IMR-90 (cell line): ENCODE results near the gene HOXB1. TPM values are rescaled to one million over a fixed set of nuclear protein-coding genes. Genes with fewer than 3 reads are reported as not detected.
A peak's percentile ranks its signal among the peaks of the same experiment; 100 is the strongest.

Source experiments
- ATAC-seq: fragments of 200-7000 bp; cut with Tn5 transposase; 2 replicates; pipeline ENCODE4 v1.9.1; 2020; ENCODE audit warnings: low read depth, mild to moderate bottlenecking, moderate library complexity
- BruUV-seq: library from RNA; stranded (reverse); fragments of 400-500 nt; replicated peaks from 2 replicates; lab custom pipeline; 2021; lab: Mats Ljungman, UMichigan
- CTCF ChIA-PET: fragments of 300-600 bp; formaldehyde crosslinking; extraction: SDS; loops from one replicate; lab custom pipeline; 2021; ENCODE audit warnings: antibody characterized with exemption; lab: Yijun Ruan, JAX
- POLR2A ChIA-PET: fragments of 300-600 bp; sonication (Branson Sonifier 250); formaldehyde crosslinking; loops from one replicate; lab custom pipeline; 2022; ENCODE audit warnings: antibody characterized with exemption; ENCODE audit not compliant: unreplicated experiment; lab: Charles Lee
- DNase-seq: peaks from one replicate; pipeline ENCODE4 v3.0.0; 2013
- H2AFZ ChIP-seq: replicated peaks from 2 replicates; pipeline ENCODE3; 2013; ENCODE audit warnings: low read length, mild to moderate bottlenecking; ENCODE audit not compliant: poor library complexity
- H2AK5ac ChIP-seq: 2 replicates; pipeline ENCODE4 v1.6.1; 2013; ENCODE audit warnings: low read depth, low read length, inconsistent platforms
- H2AK9ac ChIP-seq: replicated peaks from 2 replicates; pipeline ENCODE3; 2013; ENCODE audit warnings: mild to moderate bottlenecking, low read depth, low read length, moderate library complexity; ENCODE audit not compliant: poor library complexity
- H2BK120ac ChIP-seq: 2 replicates; pipeline ENCODE4 v1.6.1; 2013; ENCODE audit warnings: low read depth, low read length, inconsistent platforms
- H2BK15ac ChIP-seq: 3 replicates; pipeline ENCODE4 v1.6.1; 2013; ENCODE audit warnings: low read depth, low read length, inconsistent platforms
- H2BK20ac ChIP-seq: 2 replicates; pipeline ENCODE4 v1.6.1; 2013; ENCODE audit warnings: low read depth, mild to moderate bottlenecking, inconsistent platforms, low read length, moderate library complexity
- H2BK5ac ChIP-seq: 2 replicates; pipeline ENCODE4 v1.6.1; 2013; ENCODE audit warnings: mild to moderate bottlenecking, low read depth, low read length, inconsistent platforms; ENCODE audit not compliant: poor library complexity, severe bottlenecking
- H3K14ac ChIP-seq: replicated peaks from 2 replicates; pipeline ENCODE4 v1.6.1; 2013; ENCODE audit warnings: low read depth, low read length, inconsistent platforms
- H3K18ac ChIP-seq: 2 replicates; pipeline ENCODE4 v1.6.1; 2013; ENCODE audit warnings: low read depth, low read length, control low read depth
- H3K23ac ChIP-seq: 2 replicates; pipeline ENCODE4 v1.6.1; 2013; ENCODE audit warnings: low read depth, low read length, inconsistent platforms
- H3K27ac ChIP-seq: 2 replicates; pipeline ENCODE4 v1.5.1; 2013; ENCODE audit warnings: mild to moderate bottlenecking, control low read depth, low read length; ENCODE audit not compliant: insufficient read depth
- H3K27me3 ChIP-seq: 2 replicates; pipeline ENCODE4 v1.6.1; 2013; ENCODE audit warnings: low read length; ENCODE audit not compliant: control insufficient read depth, insufficient read depth
- H3K36me3 ChIP-seq: 2 replicates; pipeline ENCODE4 v1.6.1; 2013; ENCODE audit warnings: low read length, mixed read lengths; ENCODE audit not compliant: control insufficient read depth, insufficient read depth
- H3K4ac ChIP-seq: 2 replicates; pipeline ENCODE4 v1.6.1; 2013; ENCODE audit warnings: low read depth, low read length, inconsistent platforms
- H3K4me1 ChIP-seq: 2 replicates; pipeline ENCODE4 v1.6.1; 2013; ENCODE audit warnings: low read length, mixed read lengths; ENCODE audit not compliant: control insufficient read depth, insufficient read depth
- H3K4me2 ChIP-seq: 2 replicates; pipeline ENCODE4 v1.6.1; 2013; ENCODE audit warnings: low read depth, mild to moderate bottlenecking, control low read depth, low read length, moderate library complexity
- H3K4me3 ChIP-seq: 2 replicates; pipeline ENCODE4 v1.5.1; 2013; ENCODE audit warnings: low read depth, mild to moderate bottlenecking, control low read depth, low read length, moderate library complexity; ENCODE audit not compliant: insufficient read depth
- H3K56ac ChIP-seq: 2 replicates; pipeline ENCODE4 v1.6.1; 2013; ENCODE audit warnings: low read length, inconsistent platforms; ENCODE audit not compliant: insufficient read depth; ENCODE audit errors: extremely low read depth
- H3K79me1 ChIP-seq, 2 experiments: 2 replicates each; pipeline ENCODE4 v1.6.1; 2013; ENCODE audit warnings: low read length in 2 of 2, inconsistent platforms in 1 of 2, low read depth in 1 of 2
- H3K9ac ChIP-seq: 2 replicates; pipeline ENCODE4 v1.6.1; 2013; ENCODE audit warnings: low read depth, low read length, control low read depth
- H3K9me1 ChIP-seq: 2 replicates; pipeline ENCODE4 v1.6.1; 2013; ENCODE audit warnings: low read length, inconsistent platforms; ENCODE audit not compliant: insufficient read depth
- H3K9me3 ChIP-seq: 2 replicates; pipeline ENCODE4 v1.6.1; 2013; ENCODE audit warnings: low read length; ENCODE audit not compliant: control insufficient read depth, insufficient read depth
- H4K20me1 ChIP-seq: 2 replicates; pipeline ENCODE4 v1.6.1; 2013; ENCODE audit warnings: low read length, inconsistent platforms; ENCODE audit not compliant: insufficient read depth
- H4K5ac ChIP-seq: 2 replicates; pipeline ENCODE4 v1.6.1; 2013; ENCODE audit warnings: mild to moderate bottlenecking, low read depth, low read length, control low read depth
- H4K8ac ChIP-seq, 2 experiments: 2 replicates each; pipeline ENCODE4 v1.6.1; 2013; ENCODE audit warnings: low read depth in 2 of 2, low read length in 2 of 2, control low read depth in 1 of 2, inconsistent platforms in 1 of 2
- H4K91ac ChIP-seq: 2 replicates; pipeline ENCODE4 v1.6.1; 2013; ENCODE audit warnings: low read depth, low read length, inconsistent platforms; ENCODE audit not compliant: insufficient read depth
- CEBPB ChIP-seq: IDR thresholded peaks from 2 replicates; pipeline ENCODE4 v1.6.1; 2012; ENCODE audit warnings: low read depth, low read length, improper control_type of control experiment
- CTCF ChIP-seq: conservative IDR thresholded peaks from 2 replicates; pipeline ENCODE4 v1.5.1; 2012; ENCODE audit warnings: mild to moderate bottlenecking, low read depth, low read length, improper control_type of control experiment
- FOS ChIP-seq: fragments of 150-350 bp; IDR thresholded peaks from 2 replicates; pipeline ENCODE4 v1.6.1; 2016; ENCODE audit warnings: low read depth, low read length
- MAZ ChIP-seq: IDR thresholded peaks from 2 replicates; pipeline ENCODE4 v1.6.1; 2012; ENCODE audit warnings: low read depth, mild to moderate bottlenecking, low read length, improper control_type of control experiment, moderate library complexity, borderline replicate concordance
- POLR2A ChIP-seq: IDR thresholded peaks from 2 replicates; pipeline ENCODE4 v1.6.1; 2012; ENCODE audit warnings: mild to moderate bottlenecking, low read depth, low read length
- RAD21 ChIP-seq: IDR thresholded peaks from 2 replicates; pipeline ENCODE4 v1.6.1; 2012; ENCODE audit warnings: low read length, improper control_type of control experiment
- RCOR1 ChIP-seq: IDR thresholded peaks from 2 replicates; pipeline ENCODE4 v1.6.1; 2012; ENCODE audit warnings: mild to moderate bottlenecking, low read length, improper control_type of control experiment; ENCODE audit not compliant: insufficient replicate concordance
- WGBS, 2 experiments: methylation state at CpG; one replicate each; pipeline versions ENCODE4 v1.1.5 to v1.1.7; 2013; ENCODE audit warnings: missing lambda C conversion rate in 2 of 2; ENCODE audit not compliant: insufficient read length in 1 of 2; ENCODE audit errors: extremely low coverage in 2 of 2; 5-methylcytosine and 5-hydroxymethylcytosine counted together
- dilution Hi-C: fragments of 300-500 bp; cut with HindIII; formaldehyde crosslinking; loops from one replicate; pipeline ENCODE4 v1.14.3; 2018; ENCODE audit warnings: low sequenced_read_pairs; ENCODE audit not compliant: unreplicated experiment
- in situ Hi-C: fragments of 300-500 bp; cut with MboI; formaldehyde crosslinking; loops from 3 replicates; pipeline ENCODE4 v1.14.3; 2019; ENCODE audit warnings: low sequenced_read_pairs, inconsistent platforms, mixed read lengths
- intact Hi-C: fragments of 100-400 bp; cut with micrococcal nuclease; formaldehyde crosslinking; loops from 2 replicates; pipeline ENCODE4 v1.10.0; 2022
- polyA plus RNA-seq, 3 experiments: library from polyadenylated mRNA; depleted of rRNA; stranded (reverse); fragments of >200 nt; gene quantifications; 2 replicates each; pipeline ENCODE4 v1.2.3, GENCODE V29; 2012; ENCODE audit warnings: low replicate concordance in 1 of 3
- total RNA-seq: library from RNA; depleted of rRNA; stranded (reverse); fragments of >200 nt; gene quantifications from 2 replicates; pipeline ENCODE4 v1.2.3, GENCODE V29; 2012
- TF ChIP-seq, protein P1 (sequence below): fragments of 150-350 bp; IDR thresholded peaks from 2 replicates; pipeline ENCODE4 v1.6.1; 2017; ENCODE audit warnings: mild to moderate bottlenecking, antibody characterized with exemption, low read length, low read depth

Gene HOXB1
- total and polyA plus RNA-seq, 2 of the 4 experiments (the other 2 are of a cell fraction), result not detected

GRCh38 chr17:48555258-48556228 is 24.7 kb upstream of the HOXB1 start:
- H4K91ac ChIP-seq, result peak overlapping the region; percentile 95
- H2AFZ ChIP-seq, result peak overlapping the region; percentile 59
- H3K56ac ChIP-seq, result peak overlapping the region; percentile 90
- H3K79me1 ChIP-seq, result no peaks in the 10 kb centered on the region; a peak in 1 of 4 replicates
- H3K4me2 ChIP-seq, result peak overlapping the region; percentile 92
- H3K18ac ChIP-seq, result peak overlapping the region; percentile 86
- peaks cover 56% of the 10 kb centered on the region for H3K4me1 ChIP-seq
- H3K9me1 ChIP-seq, result no peaks in the 10 kb centered on the region
- peak; percentile 99 for DNase-seq
- peak overlapping the region; percentile 98 for H3K4ac ChIP-seq
- H4K8ac ChIP-seq, result peak overlapping the region; percentile 62 to 87
- dilution Hi-C loops, result no loop called here
- POLR2A ChIA-PET, result interaction anchor here (0.5 to 1.7 kb wide), 9 partner anchors 9 to 74 kb away, joined by 3 to 8 read pairs (median 4); partner anchors contain the start of gene HOXB3
- intact Hi-C loops, result loop anchor here (2.0 kb wide), 1 partner anchor 19 kb away; no protein-coding TSS in a partner anchor
- peak overlapping the region; percentile 48 for H3K4me3 ChIP-seq
- TF ChIP-seq RAD21 (no peak; the same call in 1 of the 2 replicates), CEBPB (0 out of 2 replicates have a peak, but pooled peaks have one; percentile 6), MAZ (peak; percentile 95), FOS (no peak), CTCF (0 out of 2 replicates have a peak, but pooled peaks have one; percentile 4), POLR2A (no peak), RCOR1 (no peak)
- TF ChIP-seq, protein P1, sequence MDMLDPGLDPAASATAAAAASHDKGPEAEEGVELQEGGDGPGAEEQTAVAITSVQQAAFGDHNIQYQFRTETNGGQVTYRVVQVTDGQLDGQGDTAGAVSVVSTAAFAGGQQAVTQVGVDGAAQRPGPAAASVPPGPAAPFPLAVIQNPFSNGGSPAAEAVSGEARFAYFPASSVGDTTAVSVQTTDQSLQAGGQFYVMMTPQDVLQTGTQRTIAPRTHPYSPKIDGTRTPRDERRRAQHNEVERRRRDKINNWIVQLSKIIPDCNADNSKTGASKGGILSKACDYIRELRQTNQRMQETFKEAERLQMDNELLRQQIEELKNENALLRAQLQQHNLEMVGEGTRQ, result peak; percentile 66; the same call in 1 of the 2 replicates
- peaks cover 8% of the 10 kb centered on the region for H4K20me1 ChIP-seq
- peak overlapping the region; percentile 99 for H3K23ac ChIP-seq
- H3K27ac ChIP-seq, result peak overlapping the region; percentile 93
- H2BK120ac ChIP-seq, result peak overlapping the region; percentile 94
- H2BK20ac ChIP-seq, result peak overlapping the region; percentile 58; the same call in 1 of the 2 replicates
- H2AK9ac ChIP-seq, result peak overlapping the region; percentile 66
- peak overlapping the region; percentile 95 for H3K9ac ChIP-seq
- CTCF ChIA-PET, result interaction anchor here (0.7 to 0.9 kb wide), 2 partner anchors 63 to 203 kb away, joined by 3 to 4 read pairs; no protein-coding TSS in a partner anchor
- no CpG with 5 or more reads among the region's 36 CpGs for WGBS, 2 experiments
- H3K36me3 ChIP-seq, result peaks cover 32% of the 10 kb centered on the region; the same call in 1 of the 2 replicates
- peak overlapping the region; percentile 96 for H2BK5ac ChIP-seq
- H4K5ac ChIP-seq, result peak overlapping the region; percentile 85
- no peaks in the 10 kb centered on the region for H3K9me3 ChIP-seq
- peak overlapping the region; percentile 74 for H2AK5ac ChIP-seq
- in situ Hi-C loops, result no loop called here
- H3K14ac ChIP-seq, result peak overlapping the region; percentile 98
- H2BK15ac ChIP-seq, result 0 out of 3 replicates have a peak overlapping the region, but pooled peaks have one; percentile 53
- peak; percentile 22 for ATAC-seq
- no peaks in the 10 kb centered on the region for H3K27me3 ChIP-seq
- no TSS peak for BruUV-seq
